ENCODE results near the gene C1QL4.

C1QL4 gene

GRCh38 chr12:49367381-49368239 lies 30.6 kb upstream of the C1QL4 start, which contains the start of gene SPATS2:
Gene SPATS2 (plus strand): TSS chr12:49367462. CDS start chr12:49461013, 93,551 bp downstream.
- H3K4me3 ChIP-seq (ENCODE audit: low read depth, low read length): peak within 1 kb of the TSS; percentile 81
- TF ChIP-seq CTCF (IDR thresholded peaks at IDR 0.05; ENCODE audit: low read depth, low read length, missing control alignments): no peak
- DNase-seq (ENCODE audit: low read depth): no peak

GRCh38 chr12:49366652-49367380 lies 29.8 kb upstream of the C1QL4 start:
- TF ChIP-seq CTCF (IDR thresholded peaks at IDR 0.05; ENCODE audit: low read depth, low read length, missing control alignments): peak; percentile 31
- DNase-seq (ENCODE audit: low read depth): peak; percentile 76
- H3K4me3 ChIP-seq (ENCODE audit: low read depth, low read length): peak overlapping the region; percentile 81

GRCh38 chr12:49366096-49366651 lies 29.2 kb upstream of the C1QL4 start:
- peak overlapping the region; percentile 81 for H3K4me3 ChIP-seq (ENCODE audit: low read depth, low read length)
- no peak for DNase-seq (ENCODE audit: low read depth)
- TF ChIP-seq CTCF (IDR thresholded peaks at IDR 0.05; ENCODE audit: low read depth, low read length, missing control alignments): no peak

GRCh38 chr12:49365542-49365941 lies 28.6 kb upstream of the C1QL4 start:
- no peak for TF ChIP-seq CTCF (IDR thresholded peaks at IDR 0.05; ENCODE audit: low read depth, low read length, missing control alignments)
- no peak for DNase-seq (ENCODE audit: low read depth)
- peak overlapping the region; percentile 81; the same call in 1 of the 2 replicates for H3K4me3 ChIP-seq (ENCODE audit: low read depth, low read length)

GRCh38 chr12:49364989-49365388 lies 28.0 kb upstream of the C1QL4 start:
- no peak overlapping the region for H3K4me3 ChIP-seq (ENCODE audit: low read depth, low read length)
- no peak for TF ChIP-seq CTCF (IDR thresholded peaks at IDR 0.05; ENCODE audit: low read depth, low read length, missing control alignments)
- no peak for DNase-seq (ENCODE audit: low read depth)

GRCh38 chr12:49362077-49362476 lies 25.1 kb upstream of the C1QL4 start:
- DNase-seq (ENCODE audit: low read depth): no peak

More at GRCh38 chr12:49362077-49362476, 25.1 kb upstream of the C1QL4 start:
- TF ChIP-seq CTCF (IDR thresholded peaks at IDR 0.05; ENCODE audit: low read depth, low read length, missing control alignments): no peak
- no peak overlapping the region for H3K4me3 ChIP-seq (ENCODE audit: low read depth, low read length)
